GM10266 (cell line): ENCODE results near the gene ARID4B.
A peak's percentile ranks its signal among the peaks of the same experiment; 100 is the strongest.
"Not testable (repeated sequence)": the region's sequence is repeated elsewhere in the genome, so short reads cannot be mapped to it uniquely, and the experiment has no call there.

Experiments used
- DNase-seq: peaks from one replicate; pipeline ENCODE4 v3.0.0; 2012; ENCODE audit errors: extremely low spot score
- CTCF ChIP-seq: IDR thresholded peaks from 2 replicates; pipeline ENCODE4 v1.5.1; 2012; ENCODE audit warnings: mild to moderate bottlenecking, low read depth; ENCODE audit not compliant: control insufficient read depth, insufficient read depth; ENCODE audit errors: missing control alignments

Gene ARID4B

GRCh38 chr1:235278233-235278914 is 49.6 kb downstream of the ARID4B start:
- no peak for TF ChIP-seq CTCF
- no peak for DNase-seq

- no peak for DNase-seq
- no peak for TF ChIP-seq CTCF
Measured at GRCh38 chr1:235277709-235278108, 50.3 kb downstream of the ARID4B start.

- DNase-seq: no peak
- TF ChIP-seq CTCF: no peak
Measured at GRCh38 chr1:235275836-235276235, 52.1 kb downstream of the ARID4B start.

GRCh38 chr1:235275223-235275622 is 52.8 kb downstream of the ARID4B start:
- peak; percentile 52 for DNase-seq
- no peak for TF ChIP-seq CTCF

GRCh38 chr1:235272851-235273250 is 55.1 kb downstream of the ARID4B start:
- TF ChIP-seq CTCF: no peak
- no peak for DNase-seq

GRCh38 chr1:235270625-235271024 is 57.4 kb downstream of the ARID4B start:
- DNase-seq: no peak
- no peak for TF ChIP-seq CTCF

DNA sequence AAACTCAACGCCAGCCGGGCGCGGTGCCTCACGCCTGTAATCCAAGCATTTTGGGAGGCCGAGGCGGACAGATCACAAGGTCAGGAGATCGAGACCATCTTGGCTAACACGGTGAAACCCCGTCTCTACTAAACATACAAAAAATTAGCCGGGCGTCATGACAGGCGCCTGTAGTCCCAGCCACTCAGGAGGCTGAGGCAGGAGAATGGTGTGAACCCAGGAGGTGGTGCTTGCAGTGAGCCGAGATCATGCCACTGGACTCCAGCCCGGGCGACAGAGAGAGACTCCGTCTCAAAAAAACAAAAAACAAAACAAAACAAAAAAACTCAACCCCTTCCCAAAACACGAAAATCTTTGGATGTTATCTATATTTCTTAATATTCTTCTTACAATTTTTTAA is 58.0 kb downstream of the ARID4B start:
- not testable (repeated sequence) for DNase-seq
